Activated naive CD4-positive, alpha-beta T cell treated with anti-CD3 and anti-CD28 coated beads, Interleukin-2, amount 50 U/mL, for 24 hours (primary cell): ENCODE data around the gene EFCAB13.

ENCODE experiments used
- H3K27ac Mint-ChIP-seq: one replicate; pipeline ENCODE4 v1.8.0; 2021; ENCODE audit warnings: mild to moderate bottlenecking, mixed read lengths
- H3K27me3 Mint-ChIP-seq: one replicate; pipeline ENCODE4 v1.8.0; 2021; ENCODE audit warnings: mixed read lengths
- H3K36me3 Mint-ChIP-seq: one replicate; pipeline ENCODE4 v1.8.0; 2021; ENCODE audit warnings: mixed read lengths
- H3K4me1 Mint-ChIP-seq: one replicate; pipeline ENCODE4 v1.8.0; 2021; ENCODE audit warnings: mixed read lengths
- H3K4me3 Mint-ChIP-seq: one replicate; pipeline ENCODE4 v1.8.0; 2021; ENCODE audit warnings: mild to moderate bottlenecking, mixed read lengths
- H3K9me3 Mint-ChIP-seq: one replicate; pipeline ENCODE4 v1.8.0; 2021; ENCODE audit warnings: mixed read lengths

EFCAB13 gene

DNA sequence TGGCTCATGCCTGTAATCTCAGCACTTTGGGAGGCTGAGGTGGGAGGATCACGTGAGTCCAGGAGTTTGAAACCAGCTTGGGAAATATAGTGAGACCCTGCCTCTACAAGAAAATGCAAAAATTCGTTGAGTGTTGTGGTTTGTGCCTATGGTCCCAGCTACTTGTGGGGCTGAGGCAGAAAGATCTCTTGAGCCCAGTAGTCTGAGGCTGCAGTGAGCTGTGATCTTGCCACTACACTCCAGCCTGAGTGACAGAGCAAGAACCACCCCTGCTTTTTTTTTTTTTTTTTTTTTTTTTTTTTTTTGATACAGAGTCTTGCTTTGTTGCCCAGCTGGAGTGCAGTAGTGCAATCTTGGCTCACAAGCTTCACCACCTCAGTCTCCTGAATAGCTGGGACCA lies 36.1 kb upstream of the EFCAB13 start:
- Mint-ChIP-seq H3K9me3 (no peaks in the 10 kb centered on the region), H3K36me3 (no peaks in the 10 kb centered on the region), H3K27ac (no peak overlapping the region), H3K4me1 (no peaks in the 10 kb centered on the region), H3K4me3 (no peak overlapping the region), H3K27me3 (peaks cover 6% of the 10 kb centered on the region)

DNA sequence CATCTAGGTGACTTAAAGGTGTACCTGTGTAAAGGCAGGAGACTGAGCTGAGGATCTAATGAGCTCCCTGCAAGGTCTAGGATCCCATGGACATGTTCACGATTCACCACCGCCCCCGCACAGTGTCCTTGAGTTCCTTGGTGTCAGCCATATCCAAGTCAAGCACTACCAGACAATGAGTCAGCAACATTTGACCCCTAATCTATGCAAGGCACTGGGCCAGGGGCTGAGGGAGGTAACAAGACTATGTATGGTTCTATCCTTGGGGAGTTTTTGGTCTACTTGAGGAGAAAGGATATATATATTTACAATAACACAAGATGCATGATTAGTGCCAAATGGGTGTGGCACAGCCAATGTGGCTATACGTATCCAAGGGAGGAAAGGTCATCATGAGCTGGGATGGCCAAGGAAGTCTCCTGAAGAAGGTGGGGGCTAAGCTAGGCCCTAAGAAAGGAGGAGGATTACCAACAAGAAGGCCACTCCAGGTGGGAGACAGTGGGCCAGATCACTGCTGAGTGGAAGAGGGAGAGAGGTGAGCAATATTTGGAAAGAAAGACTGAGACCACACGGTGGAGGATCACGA lies 35.1 kb upstream of the EFCAB13 start:
- no peaks in the 10 kb centered on the region for H3K4me1 Mint-ChIP-seq
- H3K27ac Mint-ChIP-seq = no peak overlapping the region
- H3K27me3 Mint-ChIP-seq = peaks cover 5% of the 10 kb centered on the region
- no peaks in the 10 kb centered on the region for H3K9me3 Mint-ChIP-seq
- H3K4me3 Mint-ChIP-seq = no peak overlapping the region
- no peaks in the 10 kb centered on the region for H3K36me3 Mint-ChIP-seq

GRCh38 chr17:47289302-47289701 lies 34.5 kb upstream of the EFCAB13 start:
- no peak overlapping the region for H3K27ac Mint-ChIP-seq
- H3K36me3 Mint-ChIP-seq = no peaks in the 10 kb centered on the region
- no peaks in the 10 kb centered on the region for H3K4me1 Mint-ChIP-seq
- no peaks in the 10 kb centered on the region for H3K27me3 Mint-ChIP-seq
- no peaks in the 10 kb centered on the region for H3K9me3 Mint-ChIP-seq
- H3K4me3 Mint-ChIP-seq = no peak overlapping the region

- no peak overlapping the region for H3K27ac Mint-ChIP-seq
Measured at GRCh38 chr17:47290870-47291241, 32.9 kb upstream of the EFCAB13 start.

DNA sequence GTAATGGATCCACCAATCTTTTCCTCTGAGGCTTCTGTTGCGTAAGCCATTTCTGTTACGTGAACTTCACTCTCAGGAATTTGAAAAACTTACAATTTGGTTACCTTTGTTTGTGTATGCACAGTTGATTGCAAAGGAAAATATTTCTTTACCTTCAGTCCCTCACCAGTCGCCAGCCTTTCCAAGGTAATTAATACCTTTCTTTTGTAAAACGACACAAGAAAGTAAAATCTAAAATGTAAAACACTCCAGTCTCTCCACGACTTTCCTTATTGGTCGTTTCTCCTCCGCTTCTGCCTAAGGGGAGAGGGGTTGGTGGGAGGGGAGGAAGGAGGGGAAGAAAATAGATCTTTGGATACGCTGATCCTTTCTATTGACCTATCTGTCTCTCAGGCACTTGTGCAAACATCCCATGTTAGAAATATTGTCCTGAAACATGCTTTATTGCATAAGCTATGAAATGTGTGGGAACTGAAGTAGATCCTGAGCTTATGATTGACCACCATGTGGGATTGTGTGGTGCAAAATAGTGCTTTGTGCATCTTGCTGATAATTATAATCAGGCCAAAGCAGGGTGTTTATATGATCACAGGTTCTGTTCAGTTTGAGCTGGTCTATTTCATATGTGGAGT lies 32.4 kb upstream of the EFCAB13 start:
- Mint-ChIP-seq H3K4me3 (no peak overlapping the region), H3K36me3 (no peaks in the 10 kb centered on the region), H3K27me3 (no peaks in the 10 kb centered on the region), H3K9me3 (no peaks in the 10 kb centered on the region), H3K27ac (no peak overlapping the region), H3K4me1 (no peaks in the 10 kb centered on the region)

More at GRCh38 chr17:47290870-47291241, 32.9 kb upstream of the EFCAB13 start:
- H3K4me1 Mint-ChIP-seq = no peaks in the 10 kb centered on the region
- H3K4me3 Mint-ChIP-seq = no peak overlapping the region
- no peaks in the 10 kb centered on the region for H3K36me3 Mint-ChIP-seq
- H3K27me3 Mint-ChIP-seq = no peaks in the 10 kb centered on the region
- H3K9me3 Mint-ChIP-seq = no peaks in the 10 kb centered on the region

GRCh38 chr17:47292206-47292605 lies 31.5 kb upstream of the EFCAB13 start:
- H3K4me1 Mint-ChIP-seq = no peaks in the 10 kb centered on the region
- no peaks in the 10 kb centered on the region for H3K36me3 Mint-ChIP-seq
- H3K27me3 Mint-ChIP-seq = no peaks in the 10 kb centered on the region
- no peak overlapping the region for H3K27ac Mint-ChIP-seq
- no peaks in the 10 kb centered on the region for H3K9me3 Mint-ChIP-seq
- H3K4me3 Mint-ChIP-seq = no peak overlapping the region

GRCh38 chr17:47295037-47295873 lies 28.5 kb upstream of the EFCAB13 start:
- no peaks in the 10 kb centered on the region for H3K27me3 Mint-ChIP-seq
- H3K27ac Mint-ChIP-seq = no peak overlapping the region
- H3K4me3 Mint-ChIP-seq = no peak overlapping the region
- H3K9me3 Mint-ChIP-seq = no peaks in the 10 kb centered on the region
- H3K4me1 Mint-ChIP-seq = no peaks in the 10 kb centered on the region
- no peaks in the 10 kb centered on the region for H3K36me3 Mint-ChIP-seq

GRCh38 chr17:47295874-47296255 lies 27.9 kb upstream of the EFCAB13 start:
- Mint-ChIP-seq H3K36me3 (no peaks in the 10 kb centered on the region), H3K27me3 (no peaks in the 10 kb centered on the region), H3K4me3 (no peak overlapping the region), H3K4me1 (no peaks in the 10 kb centered on the region), H3K27ac (no peak overlapping the region), H3K9me3 (no peaks in the 10 kb centered on the region)

GRCh38 chr17:47297661-47298400 lies 25.9 kb upstream of the EFCAB13 start:
- Mint-ChIP-seq H3K36me3 (peaks cover 2% of the 10 kb centered on the region), H3K27me3 (no peaks in the 10 kb centered on the region), H3K4me3 (no peak overlapping the region), H3K9me3 (peaks cover 6% of the 10 kb centered on the region), H3K27ac (no peak overlapping the region), H3K4me1 (no peaks in the 10 kb centered on the region)

- peaks cover 2% of the 10 kb centered on the region for H3K36me3 Mint-ChIP-seq
- no peak overlapping the region for H3K27ac Mint-ChIP-seq
- H3K9me3 Mint-ChIP-seq = peaks cover 6% of the 10 kb centered on the region
- no peak overlapping the region for H3K4me3 Mint-ChIP-seq
- no peaks in the 10 kb centered on the region for H3K4me1 Mint-ChIP-seq
- H3K27me3 Mint-ChIP-seq = no peaks in the 10 kb centered on the region
Measured at GRCh38 chr17:47298712-47299111, 25.0 kb upstream of the EFCAB13 start.

GRCh38 chr17:47299239-47299910 lies 24.4 kb upstream of the EFCAB13 start:
- H3K27me3 Mint-ChIP-seq = no peaks in the 10 kb centered on the region
- no peaks in the 10 kb centered on the region for H3K4me1 Mint-ChIP-seq
- H3K4me3 Mint-ChIP-seq = no peak overlapping the region
- H3K27ac Mint-ChIP-seq = no peak overlapping the region
- H3K36me3 Mint-ChIP-seq = peaks cover 2% of the 10 kb centered on the region
- H3K9me3 Mint-ChIP-seq = peaks cover 6% of the 10 kb centered on the region

- H3K4me3 Mint-ChIP-seq = no peak overlapping the region
- peaks cover 6% of the 10 kb centered on the region for H3K9me3 Mint-ChIP-seq
- no peaks in the 10 kb centered on the region for H3K27me3 Mint-ChIP-seq
- peaks cover 2% of the 10 kb centered on the region for H3K36me3 Mint-ChIP-seq
- no peak overlapping the region for H3K27ac Mint-ChIP-seq
- H3K4me1 Mint-ChIP-seq = peaks cover 8% of the 10 kb centered on the region
Measured at GRCh38 chr17:47300718-47301117, 23.0 kb upstream of the EFCAB13 start.

DNA sequence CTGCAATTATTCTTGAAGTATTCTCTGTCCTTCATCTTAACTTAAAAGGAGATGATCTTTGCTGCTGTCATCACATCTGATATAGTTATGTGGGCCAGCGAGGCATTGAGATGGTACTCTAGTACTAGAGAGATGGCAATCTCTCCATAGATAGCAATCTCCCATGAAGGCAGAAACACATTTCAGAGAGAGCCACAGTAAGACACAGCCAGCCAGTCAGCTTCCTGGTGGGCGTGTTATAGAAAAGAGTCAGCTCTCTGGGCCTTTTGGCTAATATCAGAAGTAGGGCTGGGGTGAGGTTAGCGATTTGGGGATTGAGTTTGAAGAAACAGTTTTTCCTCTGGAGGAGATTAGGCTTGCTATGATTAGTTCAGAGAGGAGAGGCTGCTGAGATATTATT lies 22.6 kb upstream of the EFCAB13 start:
- H3K36me3 Mint-ChIP-seq = peaks cover 2% of the 10 kb centered on the region
- H3K9me3 Mint-ChIP-seq = peaks cover 6% of the 10 kb centered on the region
- H3K27ac Mint-ChIP-seq = no peak overlapping the region
- H3K4me1 Mint-ChIP-seq = peaks cover 10% of the 10 kb centered on the region
- no peak overlapping the region for H3K4me3 Mint-ChIP-seq
- no peaks in the 10 kb centered on the region for H3K27me3 Mint-ChIP-seq

DNA sequence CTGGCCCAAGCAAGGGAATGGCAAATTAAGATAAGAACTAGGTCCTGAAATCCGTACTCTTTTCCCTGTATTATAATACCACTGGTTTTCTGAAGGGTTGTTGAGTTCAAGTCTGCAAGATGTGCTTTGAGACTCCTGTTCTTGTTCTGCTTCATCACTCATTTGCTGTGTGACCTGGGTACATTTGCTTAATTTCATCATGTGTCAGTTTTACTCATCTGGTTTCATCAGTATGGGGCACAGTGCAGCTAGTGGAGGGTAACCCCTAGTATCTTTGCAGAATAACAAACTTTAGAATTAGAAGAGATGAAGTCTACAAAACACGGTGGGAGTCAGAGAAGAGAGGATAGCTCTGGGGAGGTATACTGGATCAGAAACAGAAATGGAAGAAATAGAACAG lies 21.9 kb upstream of the EFCAB13 start:
- H3K4me1 Mint-ChIP-seq = peaks cover 12% of the 10 kb centered on the region
- no peak overlapping the region for H3K27ac Mint-ChIP-seq
- H3K9me3 Mint-ChIP-seq = peaks cover 6% of the 10 kb centered on the region
- H3K4me3 Mint-ChIP-seq = no peak overlapping the region
- no peaks in the 10 kb centered on the region for H3K27me3 Mint-ChIP-seq
- H3K36me3 Mint-ChIP-seq = peaks cover 2% of the 10 kb centered on the region

DNA sequence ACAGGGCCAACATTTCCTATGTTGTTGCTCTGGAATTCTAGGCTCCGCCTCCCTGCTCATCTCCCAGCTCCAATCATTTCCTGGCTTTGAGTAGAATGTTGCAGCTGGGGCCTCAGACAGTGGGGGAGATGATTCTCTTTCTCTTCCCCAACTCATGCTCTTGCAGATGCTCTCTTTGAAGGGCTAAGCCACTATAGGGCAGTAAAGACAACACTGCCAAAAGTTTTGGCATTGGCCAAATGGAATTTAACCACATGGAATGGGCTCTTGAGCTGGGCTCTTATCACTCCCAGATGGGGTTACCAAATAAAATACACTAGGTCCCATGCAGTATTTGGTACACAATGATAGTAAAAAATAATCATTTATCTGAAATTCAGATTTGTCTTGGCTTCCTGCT lies 19.6 kb upstream of the EFCAB13 start:
- Mint-ChIP-seq H3K9me3 (peaks cover 6% of the 10 kb centered on the region), H3K27ac (peak overlapping the region; percentile 41), H3K36me3 (peaks cover 2% of the 10 kb centered on the region), H3K4me1 (peaks cover 12% of the 10 kb centered on the region), H3K4me3 (no peak overlapping the region), H3K27me3 (no peaks in the 10 kb centered on the region)
